AG20443 (cell line): ENCODE measurements around the gene ACTN1.
A peak's percentile ranks its signal among the peaks of the same experiment; 100 is the strongest.
"Not testable (repeated sequence)": the region's sequence is repeated elsewhere in the genome, so short reads cannot be mapped to it uniquely, and the experiment has no call there.

Source experiments
- DNase-seq: peaks from one replicate; pipeline ENCODE4 v3.0.0; 2012; ENCODE audit warnings: low spot score, mixed read lengths

Gene ACTN1

DNA sequence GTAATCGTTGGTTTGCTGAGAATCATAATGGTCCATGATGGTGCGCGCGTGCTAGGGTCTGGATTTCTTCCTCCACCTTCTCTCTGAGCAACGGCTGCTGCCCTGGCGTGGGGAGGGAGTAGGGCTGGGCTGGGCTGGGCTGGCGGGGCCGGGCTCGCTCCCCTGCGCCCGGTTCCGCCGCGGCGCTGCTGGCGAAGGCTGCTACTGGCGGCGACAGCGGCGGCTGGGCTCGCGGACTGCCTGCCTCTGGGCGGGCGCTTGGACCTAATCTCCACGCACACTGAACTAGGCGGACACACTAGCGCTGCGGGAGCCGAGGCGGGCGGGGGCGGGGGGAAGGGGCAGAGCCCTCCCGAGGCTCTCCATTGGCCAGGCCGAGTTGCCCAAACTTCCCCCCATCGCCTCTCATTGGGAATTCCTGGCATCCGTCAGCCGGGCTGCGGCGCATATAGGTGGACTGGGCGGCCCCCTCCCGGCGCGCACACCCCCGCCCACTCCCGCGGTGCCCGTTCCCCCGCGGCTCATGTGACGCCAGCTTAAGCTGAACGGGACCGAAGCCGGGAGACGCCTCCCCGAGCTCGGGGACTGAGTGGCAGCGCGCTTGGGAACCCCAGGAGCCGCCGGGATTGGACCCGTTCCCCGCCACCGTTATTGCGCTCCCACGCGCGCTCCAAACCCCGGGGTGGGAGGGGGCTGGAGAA, at the start of gene ACTN1:
ACTN1 (minus strand) TSS at position 282 of the 701 bp plus-strand sequence; CDS start at position 36, 246 bp downstream.
- peak; percentile 95 for DNase-seq

DNA sequence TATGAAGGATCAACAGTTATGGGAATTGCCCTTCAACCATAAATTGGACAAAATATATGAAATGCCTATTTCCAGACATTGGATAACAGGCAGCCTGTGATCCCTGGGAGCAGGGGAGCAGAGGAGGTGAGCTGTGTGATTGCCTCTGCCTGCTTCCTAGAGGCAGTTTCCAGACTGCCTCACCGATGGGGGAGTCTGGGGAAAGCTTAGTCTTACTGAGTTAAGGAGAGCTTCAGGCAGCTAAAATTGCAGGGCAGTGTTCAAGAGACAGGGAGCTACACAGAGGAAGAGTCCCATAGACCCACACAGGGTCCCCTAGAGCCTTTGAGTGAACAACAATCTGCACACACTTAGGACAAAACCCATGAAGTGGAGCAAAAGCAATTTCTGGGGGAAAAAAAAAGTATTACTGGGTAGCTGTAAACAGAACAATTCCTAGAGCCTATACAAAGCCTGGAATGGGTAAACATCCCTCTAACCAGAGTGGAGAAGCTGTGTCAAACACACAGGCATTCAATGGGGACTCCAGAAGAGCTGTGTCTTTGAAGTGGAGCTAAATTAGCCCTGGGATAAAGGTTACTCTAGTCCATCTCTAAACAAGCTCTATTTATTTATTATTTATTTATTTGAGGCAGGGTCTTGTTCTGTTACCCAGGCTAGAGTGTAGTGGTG, 48.3 kb upstream of the ACTN1 start:
- DNase-seq: no peak

DNA sequence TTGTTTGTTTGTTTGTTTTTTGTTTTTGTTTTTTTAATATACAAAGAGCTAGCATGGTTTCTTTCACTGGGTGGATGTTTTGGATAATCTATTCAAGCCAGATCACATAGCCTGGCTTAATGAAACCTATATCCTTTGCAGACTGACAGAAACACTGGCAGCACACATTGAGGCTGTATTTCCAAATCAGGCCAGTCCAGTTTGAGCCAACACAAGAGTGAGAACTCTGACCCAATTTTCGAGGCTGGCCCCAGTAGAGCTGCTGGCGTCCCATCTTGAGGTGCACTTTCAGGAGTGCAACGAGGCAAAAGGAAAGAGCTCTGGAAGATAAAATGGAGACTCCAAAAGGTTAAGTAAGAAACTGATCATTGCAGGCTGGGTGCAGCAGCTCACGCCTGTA, 43.9 kb upstream of the ACTN1 start:
- DNase-seq: no peak

GRCh38 chr14:69022093-69022492, 43.0 kb upstream of the ACTN1 start:
- DNase-seq: not testable (repeated sequence)

DNA sequence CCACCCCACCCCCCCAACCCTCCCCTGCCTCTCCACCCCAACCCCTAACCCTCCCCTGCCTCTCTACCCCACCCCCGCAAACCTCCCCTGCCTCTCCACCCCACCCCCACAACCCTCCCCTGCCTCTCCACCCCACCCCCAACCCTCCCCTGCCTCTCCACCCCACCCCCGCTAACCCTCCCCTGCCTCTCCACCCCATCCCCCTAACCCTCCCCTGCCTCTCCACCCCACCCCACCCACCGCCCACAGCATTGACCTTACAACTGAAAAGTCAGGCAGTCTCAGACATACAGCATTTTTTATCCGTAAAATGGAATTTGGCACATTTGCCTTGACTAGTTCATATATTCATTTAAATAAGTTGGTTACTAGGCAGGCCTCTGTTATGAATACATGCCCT, 38.6 kb upstream of the ACTN1 start:
- DNase-seq: no peak

DNA sequence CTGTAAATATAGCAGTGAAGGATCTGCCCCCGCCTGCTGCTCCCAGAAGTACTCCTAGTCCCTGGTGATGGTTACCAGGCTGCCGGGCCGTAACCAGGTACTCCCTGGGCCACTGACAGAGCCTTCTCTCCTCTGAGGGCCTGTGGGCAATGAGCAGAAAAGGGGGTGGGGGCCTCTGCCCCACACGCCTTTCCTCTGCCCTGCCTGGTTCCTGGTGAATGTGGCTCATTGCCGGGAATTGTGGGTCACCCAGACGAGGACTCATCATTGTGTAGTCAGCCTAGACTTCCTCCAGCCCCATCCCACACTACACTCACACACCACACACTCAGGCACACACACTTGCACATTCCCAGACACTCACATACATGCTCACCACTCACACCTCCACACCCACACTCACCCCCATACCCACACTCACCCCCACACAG, 35.7 kb upstream of the ACTN1 start:
- DNase-seq: no peak

GRCh38 chr14:69013943-69014782, 35.1 kb upstream of the ACTN1 start:
- DNase-seq: no peak

DNA sequence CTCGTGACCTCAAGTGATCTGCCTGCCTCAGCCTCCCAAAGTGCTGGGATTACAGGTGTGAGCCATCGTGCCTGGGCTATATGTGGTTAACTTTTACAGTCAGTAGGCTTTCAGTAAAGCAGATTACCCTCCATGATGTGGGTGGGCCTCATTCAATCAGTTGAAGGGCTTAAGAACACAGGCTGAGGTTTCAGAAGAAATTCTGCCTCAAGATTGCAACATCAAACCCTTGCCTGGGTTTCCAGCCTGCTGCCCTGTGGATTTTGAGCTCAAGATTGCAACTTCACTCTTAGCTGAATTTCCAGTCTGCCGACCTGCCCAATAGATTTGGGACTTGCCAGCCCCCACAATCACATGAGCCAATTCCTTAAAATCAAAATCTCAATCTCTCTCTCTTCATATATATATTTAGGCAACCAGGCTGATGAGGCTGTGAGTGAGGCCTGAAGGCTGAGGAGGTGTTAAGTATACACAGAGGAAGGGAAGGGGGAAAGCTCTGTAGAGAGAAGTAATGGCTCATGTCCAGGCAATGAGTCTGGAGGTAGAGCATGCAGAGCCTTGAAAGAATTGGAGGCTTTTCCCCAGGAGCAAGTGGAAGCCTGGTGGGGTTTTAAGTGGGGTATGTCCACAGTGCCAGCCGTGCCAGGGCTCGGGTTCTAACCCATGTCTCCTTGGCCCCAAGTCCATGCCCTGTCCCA, 33.3 kb upstream of the ACTN1 start:
- DNase-seq: no peak

- no peak for DNase-seq
These were observed 31.5 kb upstream of the ACTN1 start for GRCh38 chr14:69010648-69011047.

- no peak for DNase-seq
These were observed 29.4 kb upstream of the ACTN1 start for GRCh38 chr14:69008421-69008884.

DNA sequence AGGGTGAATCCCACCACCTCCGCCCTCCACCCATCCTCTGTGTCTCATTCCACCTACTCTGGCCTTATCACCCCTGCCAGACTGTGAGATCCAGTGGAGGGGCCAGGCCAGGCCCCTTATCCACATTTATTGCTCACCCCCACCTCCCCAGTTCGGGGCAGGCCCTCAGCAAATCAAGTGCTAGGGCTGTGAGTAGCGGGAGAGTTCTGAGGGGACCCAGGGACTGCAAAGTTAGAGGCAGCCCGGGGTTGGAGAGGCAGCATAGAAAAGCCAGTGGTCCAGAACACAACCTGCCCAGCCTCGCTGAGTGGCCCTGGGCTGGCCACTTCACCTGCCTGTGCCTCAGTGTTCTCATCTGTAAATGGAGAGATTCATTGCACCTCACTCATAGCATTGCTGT, 27.2 kb upstream of the ACTN1 start:
- no peak for DNase-seq

DNA sequence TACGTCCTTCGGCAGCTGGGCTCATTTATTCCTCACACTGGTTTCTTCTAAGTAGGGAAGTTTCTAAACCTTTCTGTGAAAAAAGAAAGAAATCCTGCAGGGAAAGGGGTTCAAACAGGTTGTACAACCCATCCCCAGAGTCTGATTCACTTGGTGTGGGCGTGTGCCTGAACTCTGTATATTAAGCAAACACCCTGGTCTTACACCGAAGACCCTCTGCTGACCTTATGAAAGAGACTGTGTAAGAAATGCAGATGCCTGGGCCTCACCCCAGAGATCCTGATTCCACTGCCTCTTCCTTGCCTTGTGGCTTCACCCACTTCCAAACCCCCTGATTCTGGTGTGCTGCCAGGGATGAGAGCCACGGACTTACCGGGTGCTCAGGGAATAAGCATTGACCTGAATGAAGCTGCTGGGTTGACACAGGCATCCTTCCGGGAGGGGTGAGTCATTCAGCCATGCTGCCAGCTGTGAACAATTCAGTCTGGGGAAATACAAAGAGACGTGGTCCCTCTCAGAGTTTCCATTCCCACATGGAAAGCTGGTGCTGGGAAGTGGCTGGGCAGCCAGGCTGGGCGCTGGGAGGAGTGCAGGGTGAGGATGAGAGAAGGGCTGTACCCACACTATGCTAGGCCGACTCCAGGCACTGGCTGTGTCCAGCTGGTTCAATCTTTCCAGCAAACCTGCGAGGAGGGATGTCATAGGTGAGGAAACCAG, 26.5 kb upstream of the ACTN1 start:
- peak; percentile 95 for DNase-seq

DNA sequence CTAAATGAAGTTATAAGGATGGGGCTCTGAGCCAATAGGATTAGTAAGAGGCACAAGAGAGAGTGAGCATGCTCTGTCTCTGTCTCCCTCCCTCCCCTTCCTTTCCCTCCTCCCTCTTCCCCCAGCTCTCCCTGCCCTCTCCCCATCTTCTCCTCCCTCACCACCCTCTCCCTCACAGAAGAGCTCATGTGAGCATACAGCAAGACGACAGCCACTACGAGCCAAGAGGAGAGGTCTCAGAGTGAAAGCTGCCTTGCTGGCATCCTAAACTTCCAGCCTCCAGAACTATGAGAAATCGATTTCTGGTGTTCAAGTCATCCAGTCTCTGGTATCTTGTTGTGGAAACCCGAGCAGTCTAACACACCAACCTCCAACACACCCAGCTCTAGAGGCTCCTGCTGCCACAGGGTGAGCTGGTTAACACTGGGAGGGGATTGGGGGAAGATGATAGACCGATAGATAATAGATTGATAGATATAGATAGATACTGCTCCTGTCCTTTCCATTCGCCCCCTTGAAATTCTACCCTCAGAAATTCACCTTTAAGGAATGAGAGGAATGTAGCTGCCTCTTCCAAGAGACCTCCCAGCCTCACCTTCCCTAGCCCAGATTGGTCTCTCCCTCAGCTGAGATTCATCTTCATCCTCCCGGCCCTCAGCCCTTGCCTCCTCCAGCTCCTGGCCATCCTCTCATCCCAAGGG, 25.8 kb upstream of the ACTN1 start:
- DNase-seq: peak; percentile 30

- DNase-seq: no peak
These were observed 24.5 kb upstream of the ACTN1 start for GRCh38 chr14:69003626-69004025.

DNA sequence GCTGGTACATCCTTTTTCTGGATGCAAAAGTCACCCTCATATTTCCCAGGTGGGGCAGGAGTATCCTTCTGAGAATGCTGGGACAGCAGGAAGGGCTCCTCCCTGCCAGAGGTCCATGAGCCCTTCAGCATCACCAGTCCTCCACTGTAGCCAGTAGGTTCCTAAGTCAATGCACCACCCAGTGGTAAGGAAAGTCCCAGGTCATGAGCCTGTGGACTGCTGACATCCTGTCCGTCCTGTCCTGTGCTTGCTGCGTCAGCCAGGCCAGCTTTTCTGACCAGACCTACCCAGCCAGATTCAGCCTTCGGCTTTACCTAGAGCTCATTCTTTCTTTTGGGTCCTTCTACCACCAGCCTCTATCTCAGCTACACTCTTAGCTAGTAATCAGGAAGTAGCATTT, 23.0 kb upstream of the ACTN1 start:
- peak; percentile 34 for DNase-seq

DNA sequence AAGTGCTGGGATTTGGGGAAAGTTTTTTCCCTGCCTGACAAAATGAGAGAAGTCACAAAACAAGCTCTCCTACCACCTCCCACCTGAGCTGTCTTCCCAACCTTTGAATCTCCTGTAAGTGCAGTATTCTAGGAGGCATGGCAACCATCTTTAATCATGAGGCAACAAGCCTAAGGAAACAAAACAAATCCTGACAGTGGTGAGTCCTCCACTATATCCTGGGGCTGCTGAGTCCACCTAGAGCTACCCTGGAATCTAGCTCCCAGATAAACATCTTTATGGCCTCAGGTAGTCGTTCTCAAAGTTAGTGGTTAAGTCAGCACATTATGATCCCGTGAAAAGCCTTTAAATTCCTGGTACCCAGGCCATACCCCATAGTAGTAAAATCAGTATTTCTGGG, 22.3 kb upstream of the ACTN1 start:
- no peak for DNase-seq

- DNase-seq: no peak
These were observed 19.0 kb upstream of the ACTN1 start for GRCh38 chr14:68998062-68998461.

GRCh38 chr14:68995731-68996130, 16.6 kb upstream of the ACTN1 start:
- DNase-seq: no peak

DNA sequence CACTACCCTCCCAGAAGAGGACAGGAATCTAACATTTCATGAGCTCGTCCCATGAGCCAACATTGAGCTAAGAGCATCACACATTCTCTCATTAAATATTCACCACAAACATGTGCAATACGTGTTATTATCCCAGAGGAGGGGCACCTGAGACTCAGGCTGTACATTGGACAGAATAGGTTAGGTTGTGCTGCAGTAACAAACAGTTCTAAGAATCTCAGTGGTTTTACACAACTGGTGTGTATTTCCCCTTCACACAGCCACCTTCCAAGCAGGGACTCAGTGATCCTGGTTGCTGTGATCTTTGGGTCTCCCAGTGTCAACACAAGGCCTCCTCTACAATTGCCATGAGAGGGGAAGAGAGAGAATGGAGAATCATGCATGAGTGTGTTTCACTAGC, 15.0 kb upstream of the ACTN1 start:
- DNase-seq: no peak

DNA sequence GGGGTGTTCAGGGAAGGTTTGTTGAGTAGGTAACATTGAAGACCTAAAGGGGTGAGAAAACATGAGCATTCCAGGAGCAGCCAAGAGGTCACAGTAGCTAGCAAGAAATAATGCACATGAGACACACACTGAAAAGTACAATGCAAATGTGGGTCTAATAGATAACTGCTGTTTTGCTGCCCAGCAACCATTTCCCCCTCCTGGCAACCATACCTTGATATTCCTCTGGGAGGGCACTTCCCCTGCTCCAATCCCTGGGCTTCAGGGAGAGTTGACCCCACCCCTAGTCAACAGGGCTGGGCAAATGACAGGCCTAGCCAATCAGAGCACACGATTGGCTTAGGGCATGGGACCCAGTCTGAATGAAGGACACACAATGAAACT, 8.5 kb upstream of the ACTN1 start:
- DNase-seq: no peak
